HepG2 (cell line): ENCODE measurements around the gene KCTD13. TPM values are rescaled to one million over a fixed set of nuclear protein-coding genes. Genes with fewer than 3 reads are reported as not detected.
A peak's percentile ranks its signal among the peaks of the same experiment; 100 is the strongest.

ENCODE experiments used
- AHR ChIP-seq: IDR thresholded peaks from 2 replicates; pipeline ENCODE4 v1.6.1; 2018; ENCODE audit warnings: missing genetic modification reagents, missing compliant biosample characterization
- ETV5 ChIP-seq: IDR thresholded peaks from 2 replicates; pipeline ENCODE4 v1.6.1; 2018; ENCODE audit warnings: missing biosample characterization, missing genetic modification reagents, inconsistent platforms, borderline replicate concordance
- GATA4 ChIP-seq: sonication (generic); IDR thresholded peaks from 2 replicates; pipeline ENCODE4 v1.6.1; 2016; ENCODE audit warnings: antibody characterized with exemption, low read depth, borderline replicate concordance
- HNRNPUL1 ChIP-seq: fragments of 200-400 bp; formaldehyde crosslinking; IDR thresholded peaks from 2 replicates; pipeline ENCODE4 v1.6.1; 2017; ENCODE audit warnings: low read depth, mild to moderate bottlenecking, low read length, moderate library complexity
- IKZF5 ChIP-seq: IDR thresholded peaks from 2 replicates; pipeline ENCODE4 v1.6.1; 2018; ENCODE audit warnings: missing genetic modification reagents, mild to moderate bottlenecking, missing compliant biosample characterization
- KDM5A ChIP-seq: fragments of 200-600 bp; sonication (generic); IDR thresholded peaks from 2 replicates; pipeline ENCODE4 v1.7.0; 2018; ENCODE audit warnings: antibody characterized with exemption, mild to moderate bottlenecking, low read length, borderline replicate concordance
- KLF11 ChIP-seq: IDR thresholded peaks from 2 replicates; pipeline ENCODE4 v1.6.1; 2016; ENCODE audit warnings: missing compliant biosample characterization
- KLF12 ChIP-seq: sonication (generic); formaldehyde crosslinking; IDR thresholded peaks from 2 replicates; pipeline ENCODE4 v1.4.0; 2020; ENCODE audit warnings: missing genetic modification reagents, borderline replicate concordance
- PAWR ChIP-seq: sonication (generic); formaldehyde crosslinking; IDR thresholded peaks from 2 replicates; pipeline ENCODE4 v1.4.0; 2020; ENCODE audit warnings: missing genetic modification reagents, mild to moderate bottlenecking, borderline replicate concordance
- RFXAP ChIP-seq: sonication (generic); formaldehyde crosslinking; IDR thresholded peaks from 2 replicates; pipeline ENCODE4 v1.4.0; 2020; ENCODE audit warnings: missing genetic modification reagents, borderline replicate concordance
- RNF2 ChIP-seq: fragments of 450-650 bp; conservative IDR thresholded peaks from 2 replicates; pipeline ENCODE4 v1.6.1; 2016; ENCODE audit warnings: low read depth
- SIN3B ChIP-seq: fragments of 150-350 bp; IDR thresholded peaks from 2 replicates; pipeline ENCODE4 v1.6.1; 2014; ENCODE audit warnings: low read length
- WIZ ChIP-seq: sonication (generic); formaldehyde crosslinking; IDR thresholded peaks from 2 replicates; pipeline ENCODE4 v1.5.1; 2020; ENCODE audit warnings: mild to moderate bottlenecking, missing genetic modification reagents
- ZNF234 ChIP-seq: sonication (generic); formaldehyde crosslinking; conservative IDR thresholded peaks from 2 replicates; pipeline ENCODE4 v1.5.1; 2020; ENCODE audit warnings: mild to moderate bottlenecking, missing genetic modification reagents
- ZNF281 ChIP-seq: sonication (generic); formaldehyde crosslinking; IDR thresholded peaks from 2 replicates; pipeline ENCODE4 v1.4.0; 2020; ENCODE audit warnings: missing genetic modification reagents, borderline replicate concordance
- ZNF333 ChIP-seq: sonication (generic); formaldehyde crosslinking; IDR thresholded peaks from 2 replicates; pipeline ENCODE4 v1.4.0; 2020; ENCODE audit warnings: mild to moderate bottlenecking, missing genetic modification reagents, borderline replicate concordance
- ZNF468 ChIP-seq: sonication (generic); formaldehyde crosslinking; IDR thresholded peaks from 2 replicates; pipeline ENCODE4 v1.8.0; 2022; ENCODE audit warnings: mild to moderate bottlenecking, moderate library complexity, missing genetic modification reagents
- ZNF484 ChIP-seq: sonication (generic); formaldehyde crosslinking; IDR thresholded peaks from 2 replicates; pipeline ENCODE4 v1.5.1; 2020; ENCODE audit warnings: mild to moderate bottlenecking, low read depth, missing genetic modification reagents, borderline replicate concordance
- ZNF713 ChIP-seq: sonication (generic); formaldehyde crosslinking; IDR thresholded peaks from 2 replicates; pipeline ENCODE4 v1.4.0; 2020; ENCODE audit warnings: mild to moderate bottlenecking, missing genetic modification reagents
- ZSCAN30 ChIP-seq: sonication (generic); formaldehyde crosslinking; IDR thresholded peaks from 2 replicates; pipeline ENCODE4 v1.5.0; 2020; ENCODE audit warnings: mild to moderate bottlenecking, missing genetic modification reagents
- ZSCAN9 ChIP-seq: IDR thresholded peaks from 2 replicates; pipeline ENCODE4 v1.6.1; 2016; ENCODE audit warnings: borderline replicate concordance
- polyA plus RNA-seq, 8 experiments: library from polyadenylated mRNA; depleted of rRNA in 3 of 8; stranded (reverse) in 7 of 8; unstranded in 1 of 8; fragments of >200 nt; fragmentation: Illumina TruSeq in 4 of 8; extraction: Trizol in 4 of 8; gene quantifications; 2 replicates each; pipeline versions ENCODE4 v1.2.1 to v1.2.3, GENCODE V29; 2011 to 2016; ENCODE audit warnings: low read depth in 4 of 8, missing spikeins in 1 of 8, mixed read lengths in 1 of 8; ENCODE audit not compliant: insufficient read depth in 1 of 8
- total RNA-seq, 5 experiments: library from RNA; depleted of rRNA; stranded (reverse); fragments of >200 nt; fragmentation: Illumina TruSeq; extraction: Trizol; gene quantifications; 2 replicates each; pipeline ENCODE4 v1.2.3, GENCODE V29; 2016; ENCODE audit warnings: low read depth in 1 of 5
- TF ChIP-seq, protein P1 (sequence below): sonication (generic); formaldehyde crosslinking; IDR thresholded peaks from 2 replicates; pipeline ENCODE4 v1.8.1; 2023; ENCODE audit warnings: mild to moderate bottlenecking, inconsistent platforms, moderate library complexity, missing genetic modification reagents, borderline replicate concordance
- TF ChIP-seq, protein P2 (sequence below): sonication (generic); formaldehyde crosslinking; IDR thresholded peaks from 2 replicates; pipeline ENCODE4 v1.4.0; 2020; ENCODE audit warnings: missing genetic modification reagents

KCTD13 gene
- total and polyA plus RNA-seq, 2 of the 13 experiments (the other 11 are each of a cell fraction or from before 2014, with no cell fraction given), result 6.3 to 14.7 TPM

- TF ChIP-seq ZNF281 (CRISPR knock-in tag) (no peak), ZSCAN9 (CRISPR knock-in tag) (peak; percentile 88; the same call in 1 of the 2 replicates), PAWR (CRISPR knock-in tag) (no peak), GATA4 (no peak), WIZ (0 out of 2 replicates have a peak, but pooled peaks have one; percentile 30), KLF12 (CRISPR knock-in tag) (no peak; the same call in 1 of the 2 replicates), ZNF234 (CRISPR knock-in tag) (no peak), KDM5A (peak; percentile 90), ZSCAN30 (CRISPR knock-in tag) (0 out of 2 replicates have a peak, but pooled peaks have one; percentile 91), IKZF5 (peak; percentile 95), ZNF713 (CRISPR knock-in tag) (no peak), ETV5 (CRISPR knock-in tag) (peak; percentile 59; the same call in 1 of the 2 replicates), KLF11 (CRISPR knock-in tag) (peak; percentile 87), AHR (CRISPR knock-in tag) (no peak), HNRNPUL1 (no peak), ZNF333 (CRISPR knock-in tag) (peak; percentile 51; the same call in 1 of the 2 replicates), ZNF484 (no peak), SIN3B (peak; percentile 37; the same call in 1 of the 2 replicates), RFXAP (CRISPR knock-in tag) (no peak; the same call in 1 of the 2 replicates), ZNF468 (CRISPR knock-in tag) (0 out of 2 replicates have a peak, but pooled peaks have one; percentile 57), RNF2 (0 out of 2 replicates have a peak, but pooled peaks have one; percentile 13)
- TF ChIP-seq, protein P1, sequence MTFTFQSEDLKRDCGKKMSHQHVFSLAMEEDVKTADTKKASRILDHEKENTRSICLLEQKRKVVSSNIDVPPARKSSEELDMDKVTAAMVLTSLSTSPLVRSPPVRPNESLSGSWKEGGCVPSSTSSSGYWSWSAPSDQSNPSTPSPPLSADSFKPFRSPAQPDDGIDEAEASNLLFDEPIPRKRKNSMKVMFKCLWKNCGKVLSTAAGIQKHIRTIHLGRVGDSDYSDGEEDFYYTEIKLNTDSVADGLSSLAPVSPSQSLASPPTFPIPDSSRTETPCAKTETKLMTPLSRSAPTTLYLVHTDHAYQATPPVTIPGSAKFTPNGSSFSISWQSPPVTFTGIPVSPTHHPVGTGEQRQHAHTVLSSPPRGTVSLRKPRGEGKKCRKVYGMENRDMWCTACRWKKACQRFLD (CRISPR knock-in tag), result no peak
- TF ChIP-seq, protein P2, sequence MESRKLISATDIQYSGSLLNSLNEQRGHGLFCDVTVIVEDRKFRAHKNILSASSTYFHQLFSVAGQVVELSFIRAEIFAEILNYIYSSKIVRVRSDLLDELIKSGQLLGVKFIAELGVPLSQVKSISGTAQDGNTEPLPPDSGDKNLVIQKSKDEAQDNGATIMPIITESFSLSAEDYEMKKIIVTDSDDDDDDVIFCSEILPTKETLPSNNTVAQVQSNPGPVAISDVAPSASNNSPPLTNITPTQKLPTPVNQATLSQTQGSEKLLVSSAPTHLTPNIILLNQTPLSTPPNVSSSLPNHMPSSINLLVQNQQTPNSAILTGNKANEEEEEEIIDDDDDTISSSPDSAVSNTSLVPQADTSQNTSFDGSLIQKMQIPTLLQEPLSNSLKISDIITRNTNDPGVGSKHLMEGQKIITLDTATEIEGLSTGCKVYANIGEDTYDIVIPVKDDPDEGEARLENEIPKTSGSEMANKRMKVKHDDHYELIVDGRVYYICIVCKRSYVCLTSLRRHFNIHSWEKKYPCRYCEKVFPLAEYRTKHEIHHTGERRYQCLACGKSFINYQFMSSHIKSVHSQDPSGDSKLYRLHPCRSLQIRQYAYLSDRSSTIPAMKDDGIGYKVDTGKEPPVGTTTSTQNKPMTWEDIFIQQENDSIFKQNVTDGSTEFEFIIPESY (CRISPR knock-in tag), result peak; percentile 89
Observed at GRCh38 chr16:29862884-29863668, 63.0 kb downstream of the KCTD13 start, which contains the start of gene CDIPT (continued).
